ENCODE measurements around the gene STXBP6.

STXBP6 gene

GRCh38 chr14:25079311-25079710, 29.4 kb upstream of the STXBP6 start:
- H3K36me3 ChIP-seq (ENCODE audit: control insufficient read depth, low read depth, low read length), result no peaks in the 10 kb centered on the region
- no peak overlapping the region for H3K4me3 ChIP-seq (ENCODE audit: low read length)
- H3K27ac ChIP-seq (ENCODE audit: low read length), result no peak overlapping the region
- no peaks in the 10 kb centered on the region for H3K4me1 ChIP-seq (ENCODE audit: control insufficient read depth, low read depth, low read length)
- H3K9me3 ChIP-seq (ENCODE audit: control insufficient read depth, low read depth, low read length), result no peaks in the 10 kb centered on the region
- no peaks in the 10 kb centered on the region for H3K27me3 ChIP-seq (ENCODE audit: control insufficient read depth, insufficient read depth, low read length)
- H3K9ac ChIP-seq (ENCODE audit: low read length), result no peak overlapping the region

GRCh38 chr14:25074099-25074685, 24.2 kb upstream of the STXBP6 start:
- no peaks in the 10 kb centered on the region for H3K27me3 ChIP-seq (ENCODE audit: control insufficient read depth, insufficient read depth, low read length)
- no peaks in the 10 kb centered on the region for H3K9me3 ChIP-seq (ENCODE audit: control insufficient read depth, low read depth, low read length)
- H3K9ac ChIP-seq (ENCODE audit: low read length), result no peak overlapping the region
- H3K36me3 ChIP-seq (ENCODE audit: control insufficient read depth, low read depth, low read length), result no peaks in the 10 kb centered on the region
- H3K4me3 ChIP-seq (ENCODE audit: low read length), result no peak overlapping the region
- H3K27ac ChIP-seq (ENCODE audit: low read length), result no peak overlapping the region
- no peaks in the 10 kb centered on the region for H3K4me1 ChIP-seq (ENCODE audit: control insufficient read depth, low read depth, low read length)

- Histone ChIP-seq H3K9ac (ENCODE audit: low read length) (no peak overlapping the region), H3K4me3 (ENCODE audit: low read length) (no peak overlapping the region), H3K9me3 (ENCODE audit: control insufficient read depth, low read depth, low read length) (no peaks in the 10 kb centered on the region), H3K27ac (ENCODE audit: low read length) (no peak overlapping the region), H3K36me3 (ENCODE audit: control insufficient read depth, low read depth, low read length) (no peaks in the 10 kb centered on the region), H3K27me3 (ENCODE audit: control insufficient read depth, insufficient read depth, low read length) (no peaks in the 10 kb centered on the region), H3K4me1 (ENCODE audit: control insufficient read depth, low read depth, low read length) (no peaks in the 10 kb centered on the region)
Measured at GRCh38 chr14:25069879-25070278, 19.9 kb upstream of the STXBP6 start.

- Histone ChIP-seq H3K27ac (ENCODE audit: low read length) (no peak overlapping the region), H3K4me1 (ENCODE audit: control insufficient read depth, low read depth, low read length) (no peaks in the 10 kb centered on the region)
Measured at GRCh38 chr14:25067600-25067999, 17.7 kb upstream of the STXBP6 start.

GRCh38 chr14:25062022-25062321, 12.0 kb upstream of the STXBP6 start:
- peaks cover 7% of the 10 kb centered on the region for H3K4me1 ChIP-seq (ENCODE audit: control insufficient read depth, low read depth, low read length)

More at GRCh38 chr14:25067600-25067999, 17.7 kb upstream of the STXBP6 start:
- H3K36me3 ChIP-seq (ENCODE audit: control insufficient read depth, low read depth, low read length), result no peaks in the 10 kb centered on the region
- no peaks in the 10 kb centered on the region for H3K27me3 ChIP-seq (ENCODE audit: control insufficient read depth, insufficient read depth, low read length)
- no peak overlapping the region for H3K4me3 ChIP-seq (ENCODE audit: low read length)
- no peak overlapping the region for H3K9ac ChIP-seq (ENCODE audit: low read length)
- no peaks in the 10 kb centered on the region for H3K9me3 ChIP-seq (ENCODE audit: control insufficient read depth, low read depth, low read length)

GRCh38 chr14:25056688-25057078, 6.7 kb upstream of the STXBP6 start:
- H3K27ac ChIP-seq (ENCODE audit: low read length), result no peak overlapping the region
- peaks cover 14% of the 10 kb centered on the region for H3K27me3 ChIP-seq (ENCODE audit: control insufficient read depth, insufficient read depth, low read length)
- no peak overlapping the region for H3K4me3 ChIP-seq (ENCODE audit: low read length)
- no peak overlapping the region for H3K9ac ChIP-seq (ENCODE audit: low read length)
- no peaks in the 10 kb centered on the region for H3K9me3 ChIP-seq (ENCODE audit: control insufficient read depth, low read depth, low read length)
- no peaks in the 10 kb centered on the region for H3K36me3 ChIP-seq (ENCODE audit: control insufficient read depth, low read depth, low read length)
- H3K4me1 ChIP-seq (ENCODE audit: control insufficient read depth, low read depth, low read length), result peaks cover 22% of the 10 kb centered on the region

More at GRCh38 chr14:25062022-25062321, 12.0 kb upstream of the STXBP6 start:
- Histone ChIP-seq H3K27me3 (ENCODE audit: control insufficient read depth, insufficient read depth, low read length) (no peaks in the 10 kb centered on the region), H3K36me3 (ENCODE audit: control insufficient read depth, low read depth, low read length) (no peaks in the 10 kb centered on the region), H3K27ac (ENCODE audit: low read length) (no peak overlapping the region), H3K9ac (ENCODE audit: low read length) (no peak overlapping the region), H3K4me3 (ENCODE audit: low read length) (no peak overlapping the region), H3K9me3 (ENCODE audit: control insufficient read depth, low read depth, low read length) (no peaks in the 10 kb centered on the region)

GRCh38 chr14:25055992-25056687, 6.2 kb upstream of the STXBP6 start:
- Histone ChIP-seq H3K36me3 (ENCODE audit: control insufficient read depth, low read depth, low read length) (no peaks in the 10 kb centered on the region), H3K27ac (ENCODE audit: low read length) (no peak overlapping the region), H3K4me1 (ENCODE audit: control insufficient read depth, low read depth, low read length) (peaks cover 28% of the 10 kb centered on the region), H3K27me3 (ENCODE audit: control insufficient read depth, insufficient read depth, low read length) (peaks cover 20% of the 10 kb centered on the region), H3K9ac (ENCODE audit: low read length) (no peak overlapping the region), H3K4me3 (ENCODE audit: low read length) (no peak overlapping the region), H3K9me3 (ENCODE audit: control insufficient read depth, low read depth, low read length) (no peaks in the 10 kb centered on the region)

GRCh38 chr14:25055005-25055404, 5.1 kb upstream of the STXBP6 start:
- H3K27ac ChIP-seq (ENCODE audit: low read length), result no peak overlapping the region

GRCh38 chr14:25053585-25053984, 3.6 kb upstream of the STXBP6 start:
- H3K27ac ChIP-seq (ENCODE audit: low read length), result no peak overlapping the region

More at GRCh38 chr14:25055005-25055404, 5.1 kb upstream of the STXBP6 start:
- Histone ChIP-seq H3K36me3 (ENCODE audit: control insufficient read depth, low read depth, low read length) (no peaks in the 10 kb centered on the region), H3K9ac (ENCODE audit: low read length) (no peak overlapping the region), H3K4me1 (ENCODE audit: control insufficient read depth, low read depth, low read length) (peaks cover 33% of the 10 kb centered on the region), H3K9me3 (ENCODE audit: control insufficient read depth, low read depth, low read length) (no peaks in the 10 kb centered on the region), H3K27me3 (ENCODE audit: control insufficient read depth, insufficient read depth, low read length) (peaks cover 31% of the 10 kb centered on the region), H3K4me3 (ENCODE audit: low read length) (no peak overlapping the region)

GRCh38 chr14:25052921-25053320, 3.0 kb upstream of the STXBP6 start:
- Histone ChIP-seq H3K27ac (ENCODE audit: low read length) (no peak overlapping the region), H3K9me3 (ENCODE audit: control insufficient read depth, low read depth, low read length) (no peaks in the 10 kb centered on the region), H3K27me3 (ENCODE audit: control insufficient read depth, insufficient read depth, low read length) (peaks cover 51% of the 10 kb centered on the region), H3K36me3 (ENCODE audit: control insufficient read depth, low read depth, low read length) (no peaks in the 10 kb centered on the region), H3K4me3 (ENCODE audit: low read length) (no peak overlapping the region), H3K4me1 (ENCODE audit: control insufficient read depth, low read depth, low read length) (peaks cover 35% of the 10 kb centered on the region), H3K9ac (ENCODE audit: low read length) (no peak overlapping the region)

More at GRCh38 chr14:25053585-25053984, 3.6 kb upstream of the STXBP6 start:
- no peaks in the 10 kb centered on the region for H3K9me3 ChIP-seq (ENCODE audit: control insufficient read depth, low read depth, low read length)
- peaks cover 45% of the 10 kb centered on the region for H3K27me3 ChIP-seq (ENCODE audit: control insufficient read depth, insufficient read depth, low read length)
- H3K9ac ChIP-seq (ENCODE audit: low read length), result no peak overlapping the region
- peaks cover 35% of the 10 kb centered on the region for H3K4me1 ChIP-seq (ENCODE audit: control insufficient read depth, low read depth, low read length)
- H3K36me3 ChIP-seq (ENCODE audit: control insufficient read depth, low read depth, low read length), result no peaks in the 10 kb centered on the region
- no peak overlapping the region for H3K4me3 ChIP-seq (ENCODE audit: low read length)

- H3K4me3 ChIP-seq (ENCODE audit: low read length), result no peak overlapping the region
- H3K27ac ChIP-seq (ENCODE audit: low read length), result no peak overlapping the region
- peaks cover 33% of the 10 kb centered on the region for H3K4me1 ChIP-seq (ENCODE audit: control insufficient read depth, low read depth, low read length)
- H3K36me3 ChIP-seq (ENCODE audit: control insufficient read depth, low read depth, low read length), result no peaks in the 10 kb centered on the region
- H3K27me3 ChIP-seq (ENCODE audit: control insufficient read depth, insufficient read depth, low read length), result peaks cover 57% of the 10 kb centered on the region
- no peaks in the 10 kb centered on the region for H3K9me3 ChIP-seq (ENCODE audit: control insufficient read depth, low read depth, low read length)
- H3K9ac ChIP-seq (ENCODE audit: low read length), result no peak overlapping the region
Measured at GRCh38 chr14:25052385-25052784, 2.4 kb upstream of the STXBP6 start.
